GM10248 (cell line): ENCODE data around the gene ZXDC.
A peak's percentile ranks its signal among the peaks of the same experiment; 100 is the strongest.

Experiments used
- CTCF ChIA-PET: fragments of 300-600 bp; sonication (Branson Sonifier 250); formaldehyde crosslinking; extraction: SDS; loops from one replicate; lab custom pipeline; 2021; ENCODE audit warnings: antibody characterized with exemption; lab: Yijun Ruan, JAX
- POLR2A ChIA-PET: fragments of 350-650 bp; sonication (Branson Sonifier 250); formaldehyde crosslinking; extraction: SDS; loops from one replicate; lab custom pipeline; 2020; ENCODE audit warnings: antibody characterized with exemption; lab: Yijun Ruan, JAX
- DNase-seq: peaks from one replicate; pipeline ENCODE4 v3.0.0; 2012; ENCODE audit errors: extremely low spot score
- TF ChIP-seq, protein P1 (sequence below): IDR thresholded peaks from 2 replicates; pipeline ENCODE4 v1.5.1; 2012; ENCODE audit warnings: mild to moderate bottlenecking, low read depth; ENCODE audit errors: extremely low read depth, missing control alignments, control extremely low read depth

The ZXDC gene

GRCh38 chr3:126477061-126477380 lies 1.3 kb upstream of the ZXDC start:
- POLR2A ChIA-PET = interaction anchor here (0.6 kb wide), 1 partner anchor 1284 kb away, joined by 3 read pairs; no protein-coding TSS in a partner anchor
- no peak for DNase-seq
- TF ChIP-seq, protein P1, sequence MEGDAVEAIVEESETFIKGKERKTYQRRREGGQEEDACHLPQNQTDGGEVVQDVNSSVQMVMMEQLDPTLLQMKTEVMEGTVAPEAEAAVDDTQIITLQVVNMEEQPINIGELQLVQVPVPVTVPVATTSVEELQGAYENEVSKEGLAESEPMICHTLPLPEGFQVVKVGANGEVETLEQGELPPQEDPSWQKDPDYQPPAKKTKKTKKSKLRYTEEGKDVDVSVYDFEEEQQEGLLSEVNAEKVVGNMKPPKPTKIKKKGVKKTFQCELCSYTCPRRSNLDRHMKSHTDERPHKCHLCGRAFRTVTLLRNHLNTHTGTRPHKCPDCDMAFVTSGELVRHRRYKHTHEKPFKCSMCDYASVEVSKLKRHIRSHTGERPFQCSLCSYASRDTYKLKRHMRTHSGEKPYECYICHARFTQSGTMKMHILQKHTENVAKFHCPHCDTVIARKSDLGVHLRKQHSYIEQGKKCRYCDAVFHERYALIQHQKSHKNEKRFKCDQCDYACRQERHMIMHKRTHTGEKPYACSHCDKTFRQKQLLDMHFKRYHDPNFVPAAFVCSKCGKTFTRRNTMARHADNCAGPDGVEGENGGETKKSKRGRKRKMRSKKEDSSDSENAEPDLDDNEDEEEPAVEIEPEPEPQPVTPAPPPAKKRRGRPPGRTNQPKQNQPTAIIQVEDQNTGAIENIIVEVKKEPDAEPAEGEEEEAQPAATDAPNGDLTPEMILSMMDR = no peak
- CTCF ChIA-PET = no interaction called here

DNA sequence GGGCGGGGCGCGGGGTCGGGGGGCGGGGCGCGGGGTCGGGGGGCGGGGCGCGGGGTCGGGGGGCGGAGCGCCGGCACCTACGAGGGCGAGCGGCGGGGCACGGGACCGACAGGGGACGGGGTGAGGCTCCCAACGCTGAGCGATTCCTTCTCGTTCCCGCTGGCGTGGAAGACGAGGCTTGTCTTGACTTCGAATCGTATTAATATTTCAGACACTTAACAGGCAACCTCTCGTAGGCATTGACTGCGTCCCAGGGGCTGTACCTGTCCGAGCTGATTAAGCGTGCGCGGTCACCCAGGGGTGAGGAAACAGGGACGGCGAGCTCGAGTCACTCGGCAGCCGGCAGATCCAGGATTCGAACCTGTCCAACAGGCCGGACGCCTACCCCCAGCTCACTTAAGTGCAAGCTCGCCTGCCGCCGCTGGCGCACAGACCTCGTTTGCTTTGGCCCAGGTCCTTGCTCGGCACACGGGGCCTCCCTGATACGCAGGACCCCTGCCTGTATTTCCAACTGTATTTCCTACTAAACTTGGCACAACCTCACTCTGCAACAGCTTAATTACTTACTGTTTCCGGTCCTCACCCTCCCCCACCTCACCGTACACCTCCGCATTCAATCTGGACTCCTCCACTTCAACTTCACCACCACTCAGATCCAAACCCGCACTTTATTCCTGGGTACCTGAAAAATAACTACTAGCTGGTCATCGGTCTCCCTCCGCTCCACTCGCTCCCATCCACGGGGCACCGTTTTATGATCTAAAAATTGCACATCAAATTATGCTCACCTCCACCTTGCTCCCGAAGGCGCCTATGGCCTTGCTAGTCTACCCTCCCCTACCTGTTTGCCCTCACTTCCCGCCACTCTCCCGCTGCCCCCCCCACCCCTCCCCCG lies 722 bp upstream of the ZXDC start:
- no peak for DNase-seq
- ChIA-PET POLR2A (interaction anchor here (0.6 to 1.2 kb wide), 2 partner anchors 881 to 1284 kb away, joined by 3 to 5 read pairs; partner anchors contain the start of gene OSBPL11), CTCF (interaction anchor here (0.6 to 1.8 kb wide), 10 partner anchors 11 to 1071 kb away, joined by 3 to 7 read pairs (median 4); partner anchors contain the start of gene KLF15)
- TF ChIP-seq, protein P1 = no peak

DNA sequence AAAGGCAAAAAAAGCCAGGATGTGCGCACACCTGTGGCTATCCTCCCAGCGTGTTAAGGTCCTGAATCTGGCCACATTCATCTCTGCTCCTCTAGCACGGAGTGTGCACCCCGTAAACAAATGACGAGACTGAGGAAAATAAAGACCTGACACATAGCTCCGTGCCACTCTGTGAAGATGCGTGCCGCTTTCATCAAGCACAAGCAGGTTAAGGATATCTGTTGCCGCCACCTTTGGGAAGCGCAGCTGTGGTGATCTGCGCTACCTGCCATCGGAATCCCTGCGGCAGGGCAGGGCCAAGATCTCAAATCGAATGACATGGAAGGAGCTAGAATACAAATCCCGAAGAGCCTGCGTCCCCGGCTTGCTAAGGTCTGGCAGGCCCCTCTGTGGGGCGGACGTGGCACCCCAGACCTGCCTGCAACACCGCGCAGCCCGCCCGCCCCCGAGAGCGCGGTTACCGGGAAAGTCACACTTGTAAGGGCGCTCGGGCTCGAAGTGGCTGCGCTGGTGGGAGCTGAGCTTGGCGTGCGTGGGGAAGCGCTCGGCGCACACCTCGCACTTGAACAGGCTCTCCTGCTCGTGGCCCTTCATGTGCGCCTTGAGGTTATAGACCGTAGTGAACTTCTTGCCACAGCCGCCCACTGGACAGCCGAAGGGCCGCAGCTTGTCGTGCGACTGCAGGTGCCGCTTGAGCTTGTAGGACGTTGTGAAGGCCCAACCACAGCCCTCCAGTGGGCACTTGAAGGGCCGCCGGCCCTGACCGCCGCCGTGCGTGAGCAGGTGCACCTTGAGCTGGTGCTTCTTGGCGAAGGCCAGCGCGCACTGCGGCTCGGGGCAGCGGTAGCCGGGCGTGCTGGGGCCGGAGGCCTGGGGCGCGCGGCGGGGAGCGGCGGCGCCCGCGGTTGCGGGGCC lies 936 bp downstream of the ZXDC start:
- TF ChIP-seq, protein P1 = no peak
- POLR2A ChIA-PET = no interaction called here
- CTCF ChIA-PET = interaction anchor here (0.7 to 1.8 kb wide), 7 partner anchors 13 to 1072 kb away, joined by 3 to 7 read pairs (median 5); no protein-coding TSS in a partner anchor
- peak; percentile 59 for DNase-seq

- ChIA-PET CTCF (interaction anchor here (1.5 to 1.6 kb wide), 2 partner anchors 27 to 335 kb away, joined by 3 to 6 read pairs; no protein-coding TSS in a partner anchor), POLR2A (no interaction called here)
- no peak for DNase-seq
- TF ChIP-seq, protein P1 = no peak
Observed at GRCh38 chr3:126473292-126474168, 2.2 kb downstream of the ZXDC start.

- POLR2A ChIA-PET = interaction anchor here (1.0 kb wide), 1 partner anchor 10 kb away, joined by 3 read pairs; no protein-coding TSS in a partner anchor
- TF ChIP-seq, protein P1 = no peak
- CTCF ChIA-PET = interaction anchor here (0.9 to 1.6 kb wide), 4 partner anchors 13 to 1075 kb away, joined by 3 to 6 read pairs (median 4); no protein-coding TSS in a partner anchor
- no peak for DNase-seq
Observed at GRCh38 chr3:126472277-126473006, 3.2 kb downstream of the ZXDC start.
